Mesothelial cell of epicardium (in vitro differentiated cells): ENCODE measurements around the gene SLC25A33. TPM values are rescaled to one million over a fixed set of nuclear protein-coding genes. Genes with fewer than 3 reads are reported as not detected.

Source experiments
- DNase-seq, 2 experiments: peaks; one replicate each; pipeline ENCODE4 v3.0.0; 2021; ENCODE audit warnings: low spot score in 2 of 2; ENCODE audit not compliant: unreplicated experiment in 2 of 2
- H3K27ac Mint-ChIP-seq: 2 replicates; pipeline ENCODE4 v1.8.0; 2021; ENCODE audit warnings: mixed read lengths
- H3K27me3 Mint-ChIP-seq: 2 replicates; pipeline ENCODE4 v1.8.0; 2021; ENCODE audit warnings: low read depth, mixed read lengths
- H3K36me3 Mint-ChIP-seq: 2 replicates; pipeline ENCODE4 v1.8.0; 2021; ENCODE audit warnings: mixed read lengths
- H3K4me1 Mint-ChIP-seq: 2 replicates; pipeline ENCODE4 v1.8.0; 2021; ENCODE audit warnings: mixed read lengths
- H3K4me3 Mint-ChIP-seq: 2 replicates; pipeline ENCODE4 v1.8.0; 2021; ENCODE audit warnings: mild to moderate bottlenecking, moderate library complexity, mixed read lengths
- H3K9me3 Mint-ChIP-seq: 2 replicates; pipeline ENCODE4 v1.8.0; 2021; ENCODE audit warnings: mixed read lengths
- total RNA-seq: library from RNA; stranded (reverse); gene quantifications from 3 replicates; pipeline ENCODE4 v1.2.1, GENCODE V29; 2021
- TF ChIP-seq, protein P1 (sequence below): fragments of 200-600 bp; sonication (generic); IDR thresholded peaks from one replicate; pipeline ENCODE4 v1.5.0; 2021; ENCODE audit warnings: antibody characterized with exemption; ENCODE audit not compliant: unreplicated experiment

The SLC25A33 gene
- total RNA-seq, 1 donor from 2014 or later = 4.7 TPM

DNA sequence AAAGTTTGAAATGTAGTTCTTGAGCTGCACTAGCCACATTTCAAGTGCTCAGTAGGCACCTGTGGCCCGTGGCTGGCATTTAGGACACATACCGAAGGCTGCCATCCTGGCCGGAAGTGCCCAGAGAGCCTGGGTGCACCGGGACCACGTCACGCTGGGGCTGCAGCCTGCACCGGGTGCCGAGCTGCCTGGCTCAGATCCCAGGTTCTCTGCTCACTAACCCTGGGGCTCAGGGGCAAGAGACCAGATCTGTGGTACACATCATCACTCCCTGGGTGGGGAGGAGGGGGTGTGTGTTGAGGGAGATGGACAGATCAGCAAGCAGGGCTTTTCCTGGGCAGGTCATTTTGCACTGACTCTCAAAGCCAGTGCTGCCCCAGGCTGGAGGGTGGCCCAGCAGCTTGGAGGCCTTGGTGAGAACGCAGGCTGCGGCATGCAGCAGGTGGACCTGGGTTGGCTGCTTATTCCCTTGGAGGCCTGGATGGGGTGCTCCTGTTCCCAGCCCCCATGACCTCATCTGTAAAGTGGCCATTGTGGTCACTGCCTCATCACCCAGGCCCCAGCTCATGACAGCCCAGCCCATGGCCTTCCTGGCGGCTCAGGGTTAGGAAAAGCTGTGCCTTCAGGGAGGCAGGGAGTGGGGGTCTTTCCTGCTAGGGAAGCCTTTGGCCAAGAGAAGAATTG is 73.0 kb downstream of the SLC25A33 start:
- peaks cover 2% of the 10 kb centered on the region for H3K36me3 Mint-ChIP-seq
- no peaks in the 10 kb centered on the region for H3K27me3 Mint-ChIP-seq
- H3K27ac Mint-ChIP-seq = no peak overlapping the region
- no peaks in the 10 kb centered on the region for H3K4me1 Mint-ChIP-seq
- DNase-seq = no peak
- no peak overlapping the region for H3K4me3 Mint-ChIP-seq
- no peaks in the 10 kb centered on the region for H3K9me3 Mint-ChIP-seq
- TF ChIP-seq, protein P1, sequence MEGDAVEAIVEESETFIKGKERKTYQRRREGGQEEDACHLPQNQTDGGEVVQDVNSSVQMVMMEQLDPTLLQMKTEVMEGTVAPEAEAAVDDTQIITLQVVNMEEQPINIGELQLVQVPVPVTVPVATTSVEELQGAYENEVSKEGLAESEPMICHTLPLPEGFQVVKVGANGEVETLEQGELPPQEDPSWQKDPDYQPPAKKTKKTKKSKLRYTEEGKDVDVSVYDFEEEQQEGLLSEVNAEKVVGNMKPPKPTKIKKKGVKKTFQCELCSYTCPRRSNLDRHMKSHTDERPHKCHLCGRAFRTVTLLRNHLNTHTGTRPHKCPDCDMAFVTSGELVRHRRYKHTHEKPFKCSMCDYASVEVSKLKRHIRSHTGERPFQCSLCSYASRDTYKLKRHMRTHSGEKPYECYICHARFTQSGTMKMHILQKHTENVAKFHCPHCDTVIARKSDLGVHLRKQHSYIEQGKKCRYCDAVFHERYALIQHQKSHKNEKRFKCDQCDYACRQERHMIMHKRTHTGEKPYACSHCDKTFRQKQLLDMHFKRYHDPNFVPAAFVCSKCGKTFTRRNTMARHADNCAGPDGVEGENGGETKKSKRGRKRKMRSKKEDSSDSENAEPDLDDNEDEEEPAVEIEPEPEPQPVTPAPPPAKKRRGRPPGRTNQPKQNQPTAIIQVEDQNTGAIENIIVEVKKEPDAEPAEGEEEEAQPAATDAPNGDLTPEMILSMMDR = no peak

DNA sequence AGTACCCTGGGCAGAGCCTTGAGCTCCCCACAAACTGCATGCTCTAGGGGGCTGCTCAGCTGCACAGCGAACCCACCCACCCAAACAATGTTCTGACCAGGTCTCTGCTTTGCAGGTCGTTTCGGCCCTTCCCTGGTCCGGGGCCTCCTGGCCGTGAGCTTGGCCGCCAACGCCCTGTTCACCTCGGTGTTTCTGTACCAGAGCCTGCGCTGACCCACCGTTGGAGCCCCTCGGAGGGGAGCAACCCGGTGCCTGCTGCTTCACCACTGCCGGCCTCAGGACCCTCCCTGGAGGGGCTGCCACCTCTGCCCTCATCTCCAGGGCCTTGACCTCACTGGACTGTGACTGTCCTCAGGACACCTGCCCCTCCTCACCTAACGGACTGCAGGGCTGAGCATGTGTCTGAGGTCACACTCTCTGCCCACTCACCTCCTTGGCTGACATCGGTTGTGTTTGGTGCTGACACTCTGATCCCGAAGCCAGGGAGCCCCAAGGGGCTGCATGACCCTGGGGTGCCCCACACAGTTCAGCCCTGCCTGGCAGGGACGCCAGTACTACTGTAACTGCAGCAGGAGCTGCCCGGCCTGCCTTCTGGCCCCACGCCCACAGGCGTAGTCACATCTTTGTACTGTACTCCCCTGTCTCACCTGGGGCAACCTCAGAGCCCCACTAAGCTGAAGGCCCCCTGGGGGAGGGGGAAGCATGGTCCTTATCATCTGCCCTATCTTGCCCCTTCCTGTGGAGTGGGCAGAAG is 73.8 kb downstream of the SLC25A33 start:
- H3K27me3 Mint-ChIP-seq = no peaks in the 10 kb centered on the region
- H3K4me1 Mint-ChIP-seq = no peaks in the 10 kb centered on the region
- no peak for DNase-seq
- no peak overlapping the region for H3K27ac Mint-ChIP-seq
- TF ChIP-seq, protein P1 = no peak
- H3K36me3 Mint-ChIP-seq = peaks cover 2% of the 10 kb centered on the region
- H3K4me3 Mint-ChIP-seq = no peak overlapping the region
- no peaks in the 10 kb centered on the region for H3K9me3 Mint-ChIP-seq

DNA sequence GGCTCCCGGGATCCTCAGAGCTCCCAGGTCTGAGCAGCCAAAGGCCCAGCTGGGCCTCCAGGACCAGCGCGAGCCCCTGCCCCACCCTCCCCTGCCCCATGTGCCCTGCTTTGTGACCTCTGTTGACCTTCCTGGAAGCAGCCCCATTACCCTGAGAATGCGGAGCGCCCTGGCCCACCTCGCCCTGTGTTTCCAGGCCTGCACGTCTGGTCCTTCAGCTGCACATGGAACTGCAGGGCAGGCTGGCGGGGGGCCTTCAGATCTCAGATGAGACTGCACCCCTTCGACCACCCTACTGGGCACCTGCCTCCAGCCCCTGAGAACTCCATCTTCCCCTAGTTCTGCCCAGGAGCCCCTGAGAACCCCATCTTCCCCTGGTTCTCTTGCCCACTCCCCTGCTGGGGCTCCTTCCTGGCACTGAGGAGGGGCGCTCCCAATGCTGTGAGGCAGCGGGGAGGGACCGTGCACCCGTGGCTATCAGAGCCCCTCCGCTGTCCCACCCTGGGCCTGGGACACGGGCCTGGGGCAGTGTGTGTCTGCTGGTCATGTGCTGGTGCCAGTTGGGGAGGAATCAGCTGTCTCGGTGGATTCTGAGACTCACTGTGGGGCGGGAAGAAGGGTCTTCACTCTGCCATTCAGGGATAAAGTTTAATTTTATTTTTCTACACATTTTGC is 74.5 kb downstream of the SLC25A33 start:
- H3K27me3 Mint-ChIP-seq = peaks cover under 1% of the 10 kb centered on the region
- no peak overlapping the region for H3K4me3 Mint-ChIP-seq
- no peaks in the 10 kb centered on the region for H3K9me3 Mint-ChIP-seq
- DNase-seq = no peak
- no peak overlapping the region for H3K27ac Mint-ChIP-seq
- H3K36me3 Mint-ChIP-seq = peaks cover 2% of the 10 kb centered on the region
- no peaks in the 10 kb centered on the region for H3K4me1 Mint-ChIP-seq
- TF ChIP-seq, protein P1 = no peak

DNA sequence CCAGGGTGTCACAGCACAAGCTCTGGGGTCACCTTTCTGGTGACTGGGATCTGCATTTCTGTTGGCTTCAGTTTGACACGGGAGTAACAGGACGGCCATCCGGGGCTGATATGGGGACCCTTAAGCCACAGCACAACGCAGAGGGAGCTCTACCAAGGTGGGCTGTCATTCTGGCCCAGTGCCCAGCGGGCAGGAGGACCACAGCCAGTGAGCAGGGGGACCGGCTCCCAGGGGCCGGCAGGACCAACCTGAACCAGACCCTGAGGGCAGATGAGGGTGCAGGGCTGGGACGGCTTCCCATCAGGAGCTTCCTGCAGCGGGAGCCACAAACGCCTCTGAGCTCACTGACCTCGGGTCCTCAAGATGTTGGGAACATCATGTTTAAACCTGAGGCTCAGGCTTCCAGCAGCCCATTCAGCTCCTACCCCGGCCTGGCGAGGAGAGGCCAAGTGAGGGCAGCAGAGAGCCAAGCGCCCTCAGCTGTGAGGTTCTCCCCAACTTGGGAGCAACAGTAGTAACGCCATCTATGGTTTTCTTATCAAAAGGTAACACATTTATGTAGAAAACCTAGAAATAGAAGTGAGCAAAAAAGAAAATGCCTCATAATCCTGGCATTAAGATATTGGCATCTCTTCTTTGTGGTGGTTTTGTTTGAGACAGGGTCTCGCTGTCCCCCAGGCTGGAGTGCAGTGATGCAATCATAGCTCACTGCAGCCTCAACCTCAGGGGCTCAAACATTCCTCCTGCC is 76.2 kb downstream of the SLC25A33 start:
- Mint-ChIP-seq H3K4me1 (no peaks in the 10 kb centered on the region), H3K9me3 (no peaks in the 10 kb centered on the region), H3K27ac (no peak overlapping the region), H3K36me3 (peaks cover 2% of the 10 kb centered on the region), H3K27me3 (peaks cover 5% of the 10 kb centered on the region), H3K4me3 (no peak overlapping the region)
- TF ChIP-seq, protein P1 = no peak
- no peak for DNase-seq

DNA sequence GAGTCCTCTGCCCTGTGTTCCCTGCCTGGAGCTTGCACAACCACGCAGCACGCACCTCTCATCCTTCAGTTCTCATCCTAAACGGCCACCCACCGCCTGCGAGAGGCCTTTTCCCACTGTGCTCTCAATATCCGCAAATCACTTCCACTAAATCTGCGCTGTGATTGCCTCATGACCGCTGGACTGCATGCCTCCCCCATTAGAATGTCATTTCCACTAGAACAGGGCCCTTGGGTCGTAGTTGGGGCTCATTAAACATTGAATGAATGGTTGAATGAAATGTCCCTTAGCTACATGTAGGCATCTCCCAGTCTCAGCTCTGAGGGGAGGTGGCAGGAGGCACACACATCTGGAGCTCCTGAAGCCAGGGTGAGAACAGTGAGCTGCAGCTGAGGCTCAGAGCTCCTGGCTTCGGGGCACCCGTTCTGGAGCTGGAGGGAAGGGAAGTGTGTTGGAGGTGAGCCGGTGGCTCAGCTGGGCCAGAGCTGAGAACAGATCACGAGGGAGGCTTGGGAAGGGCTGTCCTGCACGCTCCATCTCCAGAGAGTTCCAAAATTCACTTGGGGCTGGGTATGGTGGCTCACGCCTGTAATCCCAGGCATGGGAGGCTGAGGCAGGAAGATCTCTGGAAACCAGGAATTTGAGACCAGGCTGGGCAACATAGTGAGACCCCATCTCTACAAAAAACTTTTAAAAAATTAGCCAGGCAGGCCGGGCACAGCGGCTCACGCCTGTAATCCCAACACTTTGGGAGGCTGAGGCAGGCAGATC is 79.8 kb downstream of the SLC25A33 start:
- H3K27me3 Mint-ChIP-seq = peaks cover 8% of the 10 kb centered on the region
- no peak overlapping the region for H3K4me3 Mint-ChIP-seq
- TF ChIP-seq, protein P1 = no peak
- no peaks in the 10 kb centered on the region for H3K36me3 Mint-ChIP-seq
- no peak for DNase-seq
- no peak overlapping the region for H3K27ac Mint-ChIP-seq
- no peaks in the 10 kb centered on the region for H3K9me3 Mint-ChIP-seq
- no peaks in the 10 kb centered on the region for H3K4me1 Mint-ChIP-seq
